Skeletal muscle satellite cell (primary cell): Measurements from ENCODE around the gene TMEM63B.

Experiments used
- H3K27me3 ChIP-seq: 2 replicates; pipeline ENCODE4 v1.7.0; 2013; ENCODE audit warnings: low read length; ENCODE audit not compliant: control insufficient read depth, insufficient read depth
- H3K36me3 ChIP-seq: 2 replicates; pipeline ENCODE4 v1.7.0; 2013; ENCODE audit warnings: mild to moderate bottlenecking, control low read depth, low read length; ENCODE audit not compliant: insufficient read depth
- H3K4me1 ChIP-seq: 2 replicates; pipeline ENCODE4 v1.7.0; 2013; ENCODE audit warnings: low read length; ENCODE audit not compliant: control insufficient read depth, insufficient read depth
- H3K4me2 ChIP-seq: 2 replicates; pipeline ENCODE4 v1.7.0; 2013; ENCODE audit warnings: mild to moderate bottlenecking, low read length
- H3K4me3 ChIP-seq: 2 replicates; pipeline ENCODE4 v1.7.0; 2013; ENCODE audit warnings: low read length
- H3K9ac ChIP-seq: 2 replicates; pipeline ENCODE4 v1.7.0; 2013; ENCODE audit warnings: mild to moderate bottlenecking, low read depth, low read length, moderate library complexity
- H3K9me3 ChIP-seq: replicated peaks from 2 replicates; pipeline ENCODE4 v1.7.0; 2013; ENCODE audit warnings: mild to moderate bottlenecking, control low read depth, low read length

TMEM63B gene

GRCh38 chr6:44123544-44123943 is 3.8 kb upstream of the TMEM63B start:
- Histone ChIP-seq H3K9ac (no peak overlapping the region), H3K4me3 (no peak overlapping the region)

DNA sequence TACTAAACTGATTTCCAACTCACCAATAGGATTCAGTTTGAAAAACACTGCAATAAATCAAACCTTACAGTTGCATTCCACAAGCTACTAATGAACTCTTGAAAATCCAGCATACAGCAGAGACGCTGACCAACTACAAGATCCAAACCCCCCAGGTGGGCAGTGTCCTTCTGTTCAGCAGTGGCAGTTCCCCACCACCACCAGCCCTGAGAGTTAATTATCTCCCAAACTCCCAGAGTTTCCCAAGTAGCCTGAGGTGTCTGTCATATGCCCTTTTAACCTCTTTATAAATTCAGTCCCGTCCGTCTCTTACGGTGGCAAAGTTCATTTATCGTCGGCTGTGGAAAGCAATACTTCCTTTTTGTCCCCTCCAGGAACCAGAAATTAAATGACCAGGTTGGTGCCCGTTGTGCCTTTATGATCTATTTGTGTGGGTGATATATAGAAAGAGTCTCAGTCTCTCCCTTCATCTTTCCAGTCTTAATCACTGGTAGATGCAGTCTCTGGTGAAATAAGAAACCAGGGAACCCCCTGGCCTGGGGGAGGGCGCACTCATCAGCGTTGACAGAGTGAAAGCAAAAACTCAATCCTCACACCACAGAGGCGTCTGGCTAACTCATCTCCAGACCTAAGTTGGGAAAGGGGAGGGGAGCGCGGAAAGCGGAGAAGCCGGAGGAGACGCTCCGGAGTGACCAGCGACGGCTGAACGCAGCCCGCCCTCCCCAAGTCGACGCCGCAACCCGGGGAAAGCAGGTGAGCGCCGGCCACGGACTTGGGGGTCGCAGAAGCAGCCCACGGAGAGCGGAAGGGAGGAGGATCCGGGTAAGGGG is 819 bp upstream of the TMEM63B start:
- Histone ChIP-seq H3K4me3 (peak overlapping the region; percentile 74), H3K9ac (peak overlapping the region; percentile 73), H3K27me3 (no peaks in the 10 kb centered on the region), H3K4me1 (peaks cover 44% of the 10 kb centered on the region), H3K4me2 (peak overlapping the region; percentile 88), H3K36me3 (no peaks in the 10 kb centered on the region), H3K9me3 (no peaks in the 10 kb centered on the region)

More at GRCh38 chr6:44123544-44123943, 3.8 kb upstream of the TMEM63B start:
- Histone ChIP-seq H3K4me1 (peaks cover 70% of the 10 kb centered on the region), H3K36me3 (no peaks in the 10 kb centered on the region), H3K4me2 (no peak overlapping the region), H3K27me3 (no peaks in the 10 kb centered on the region), H3K9me3 (no peaks in the 10 kb centered on the region)

DNA sequence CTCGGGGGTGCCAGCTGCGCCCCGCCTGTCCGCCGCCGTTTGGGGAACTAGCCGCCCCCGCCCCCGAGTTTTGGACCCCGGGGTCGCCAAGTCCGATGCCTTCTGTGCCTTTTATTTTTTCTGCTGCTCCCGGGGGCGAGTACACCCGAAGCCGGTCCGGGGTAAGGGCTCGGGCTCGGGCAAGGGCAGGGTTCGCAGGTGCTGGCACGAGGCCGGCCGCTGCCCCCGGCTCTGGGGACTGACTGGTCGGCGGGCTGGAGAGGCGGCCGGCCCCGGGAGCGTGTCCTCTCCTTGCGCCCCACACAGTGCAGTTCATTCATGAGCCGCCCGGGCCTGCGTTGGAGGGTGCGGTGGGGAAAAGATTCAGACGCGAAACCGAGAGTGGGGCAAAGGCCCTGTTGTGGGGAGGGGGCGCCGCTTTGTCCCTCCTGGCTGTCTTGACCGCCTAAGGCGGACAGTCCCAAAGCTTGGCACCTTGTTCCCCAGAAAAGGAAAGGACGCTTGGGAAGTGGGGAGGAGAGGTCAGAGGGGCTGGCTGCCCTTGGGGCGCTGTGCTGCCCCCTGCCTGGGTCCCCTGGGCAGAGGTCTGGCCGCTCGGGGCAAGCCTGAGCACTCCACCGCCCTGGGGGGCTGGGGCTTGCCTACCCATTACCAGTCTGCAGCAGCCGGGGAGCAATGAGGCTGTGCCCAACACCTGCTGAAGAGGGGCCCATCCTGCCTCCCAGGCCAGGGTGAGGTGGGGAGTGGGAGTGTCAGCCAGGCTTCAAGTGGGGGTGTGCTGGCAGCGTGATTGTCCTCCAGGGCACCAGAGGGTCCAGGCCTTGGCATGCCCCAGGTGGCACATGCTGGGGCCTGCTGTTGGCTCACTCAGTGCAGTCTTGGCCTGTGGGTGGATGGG is 915 bp downstream of the TMEM63B start:
- no peaks in the 10 kb centered on the region for H3K36me3 ChIP-seq
- H3K9me3 ChIP-seq, result no peaks in the 10 kb centered on the region
- peak overlapping the region; percentile 80 for H3K9ac ChIP-seq
- peaks cover 38% of the 10 kb centered on the region for H3K4me1 ChIP-seq
- H3K4me2 ChIP-seq, result peak overlapping the region; percentile 98
- H3K27me3 ChIP-seq, result no peaks in the 10 kb centered on the region
- H3K4me3 ChIP-seq, result peak overlapping the region; percentile 85

GRCh38 chr6:44129841-44130322 is 2.5 kb downstream of the TMEM63B start:
- no peak overlapping the region for H3K4me3 ChIP-seq
- H3K9me3 ChIP-seq, result no peaks in the 10 kb centered on the region
- H3K4me2 ChIP-seq, result no peak overlapping the region
- H3K4me1 ChIP-seq, result peaks cover 27% of the 10 kb centered on the region
- H3K27me3 ChIP-seq, result no peaks in the 10 kb centered on the region
- H3K36me3 ChIP-seq, result peaks cover 6% of the 10 kb centered on the region
- H3K9ac ChIP-seq, result no peak overlapping the region

DNA sequence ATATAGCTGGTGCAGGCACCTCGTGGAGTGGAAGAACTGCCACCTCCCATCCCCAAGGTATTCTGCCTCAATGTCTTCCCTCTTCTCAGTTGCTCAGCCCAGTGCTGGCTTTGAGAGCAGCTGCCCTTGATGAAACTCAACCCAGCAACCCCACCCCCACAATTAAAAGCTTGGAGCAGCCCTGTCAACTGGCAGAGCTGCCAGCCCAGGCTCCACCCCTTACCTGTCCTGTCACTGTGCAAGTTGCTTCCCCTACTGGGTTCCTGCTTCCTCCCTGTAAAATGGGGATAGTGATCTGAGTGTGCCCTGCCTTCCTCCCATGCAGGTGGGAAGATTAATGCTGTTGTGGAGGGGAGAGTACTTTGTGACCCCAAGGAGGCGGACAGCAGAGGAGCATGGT is 4.5 kb downstream of the TMEM63B start:
- no peaks in the 10 kb centered on the region for H3K27me3 ChIP-seq
- no peak overlapping the region for H3K4me2 ChIP-seq
- no peak overlapping the region for H3K4me3 ChIP-seq
- peaks cover 14% of the 10 kb centered on the region for H3K4me1 ChIP-seq
- H3K9ac ChIP-seq, result no peak overlapping the region
- peaks cover 19% of the 10 kb centered on the region for H3K36me3 ChIP-seq
- no peaks in the 10 kb centered on the region for H3K9me3 ChIP-seq

DNA sequence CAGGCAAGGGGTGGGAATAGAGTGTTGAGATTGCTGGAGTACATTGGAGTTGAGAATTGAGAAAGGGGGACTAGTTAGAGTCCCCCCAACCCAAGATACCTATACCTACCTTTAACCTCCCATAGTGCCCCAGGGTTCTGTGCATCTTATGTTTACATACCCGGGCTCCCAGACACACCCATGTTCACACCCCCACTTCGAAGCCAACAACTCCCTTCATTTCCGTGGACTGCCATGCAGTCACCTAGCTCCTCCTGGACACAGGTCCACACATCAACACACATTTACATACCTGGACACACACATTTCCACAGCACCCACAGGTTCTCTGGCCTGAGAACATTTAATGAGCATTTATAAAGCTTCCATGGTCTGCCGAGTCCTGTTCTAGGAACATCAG is 5.1 kb downstream of the TMEM63B start:
- Histone ChIP-seq H3K27me3 (no peaks in the 10 kb centered on the region), H3K4me2 (no peak overlapping the region), H3K4me3 (no peak overlapping the region), H3K9ac (no peak overlapping the region), H3K4me1 (peaks cover 14% of the 10 kb centered on the region), H3K9me3 (no peaks in the 10 kb centered on the region), H3K36me3 (peaks cover 25% of the 10 kb centered on the region)

- Histone ChIP-seq H3K4me3 (no peak overlapping the region), H3K36me3 (peaks cover 25% of the 10 kb centered on the region), H3K9ac (peak overlapping the region; percentile 26), H3K4me1 (peaks cover 13% of the 10 kb centered on the region), H3K4me2 (peak overlapping the region; percentile 42), H3K27me3 (no peaks in the 10 kb centered on the region), H3K9me3 (no peaks in the 10 kb centered on the region)
These were observed 5.9 kb downstream of the TMEM63B start for GRCh38 chr6:44133003-44133931.

GRCh38 chr6:44133981-44134711 is 6.8 kb downstream of the TMEM63B start:
- Histone ChIP-seq H3K9me3 (no peaks in the 10 kb centered on the region), H3K4me3 (no peak overlapping the region), H3K27me3 (no peaks in the 10 kb centered on the region), H3K4me1 (peaks cover 7% of the 10 kb centered on the region), H3K36me3 (peaks cover 25% of the 10 kb centered on the region), H3K9ac (no peak overlapping the region), H3K4me2 (no peak overlapping the region)

DNA sequence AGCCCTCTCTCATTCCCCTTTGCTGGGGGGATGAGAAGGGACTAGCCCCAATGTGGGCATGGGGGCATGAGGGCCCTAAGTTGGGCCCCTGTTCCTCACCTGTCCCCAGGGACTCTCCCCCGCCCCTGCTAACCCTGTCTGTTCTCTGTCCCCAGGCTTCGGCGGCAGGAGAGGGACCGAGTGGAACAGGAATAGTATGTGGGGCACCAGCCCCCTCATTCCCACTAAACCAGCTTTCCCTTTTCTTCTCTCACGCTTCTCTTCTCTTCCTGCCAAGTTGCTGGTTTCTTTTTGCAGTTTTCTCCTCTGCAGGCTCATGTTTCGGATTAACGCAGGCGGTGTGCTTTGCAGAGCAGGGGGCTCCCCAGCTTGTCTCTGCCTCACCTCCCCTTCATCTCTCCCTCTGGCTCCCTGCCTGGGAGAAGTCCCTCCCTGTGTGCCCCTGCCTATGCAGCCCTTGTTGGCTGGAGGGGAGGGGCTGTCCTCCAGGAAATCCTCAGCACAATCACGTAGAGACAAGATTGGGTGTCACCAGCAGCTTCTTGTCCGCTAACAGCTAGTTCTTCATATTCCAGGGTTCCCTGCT is 7.9 kb downstream of the TMEM63B start:
- no peaks in the 10 kb centered on the region for H3K27me3 ChIP-seq
- no peak overlapping the region for H3K4me3 ChIP-seq
- H3K4me1 ChIP-seq, result peaks cover 7% of the 10 kb centered on the region
- H3K36me3 ChIP-seq, result peaks cover 30% of the 10 kb centered on the region
- H3K9ac ChIP-seq, result no peak overlapping the region
- H3K9me3 ChIP-seq, result no peaks in the 10 kb centered on the region
- H3K4me2 ChIP-seq, result no peak overlapping the region

- no peak overlapping the region for H3K4me3 ChIP-seq
- H3K4me1 ChIP-seq, result peaks cover 7% of the 10 kb centered on the region
- H3K4me2 ChIP-seq, result no peak overlapping the region
- no peaks in the 10 kb centered on the region for H3K27me3 ChIP-seq
- H3K9me3 ChIP-seq, result no peaks in the 10 kb centered on the region
- peaks cover 35% of the 10 kb centered on the region for H3K36me3 ChIP-seq
- no peak overlapping the region for H3K9ac ChIP-seq
These were observed 8.5 kb downstream of the TMEM63B start for GRCh38 chr6:44135875-44136274.
